Activated CD4-positive, alpha-beta T cell treated with anti-CD3 and anti-CD28 coated beads, Interleukin-10, Interleukin-2, amounts not matched to agents 100 ng/mL and 50 ng/mL, durations not matched to agents 16 hours and 8 hours (primary cell): ENCODE data around the gene SIDT2.
"Not testable (repeated sequence)": the region's sequence is repeated elsewhere in the genome, so short reads cannot be mapped to it uniquely, and the experiment has no call there.

Source experiments
- DNase-seq: peaks from one replicate; pipeline ENCODE4 v3.0.0-alpha.2; 2020

Gene SIDT2

GRCh38 chr11:117205211-117205818, 26.8 kb downstream of the SIDT2 start:
- no peak for DNase-seq

- DNase-seq, result not testable (repeated sequence)
Measured at GRCh38 chr11:117206111-117206510, 27.6 kb downstream of the SIDT2 start.

GRCh38 chr11:117206859-117207258, 28.3 kb downstream of the SIDT2 start:
- DNase-seq, result not testable (repeated sequence)

GRCh38 chr11:117207481-117207880, 28.9 kb downstream of the SIDT2 start:
- not testable (repeated sequence) for DNase-seq

- not testable (repeated sequence) for DNase-seq
Measured at GRCh38 chr11:117208710-117209109, 30.2 kb downstream of the SIDT2 start.

- not testable (repeated sequence) for DNase-seq
Measured at GRCh38 chr11:117209351-117210125, 31.0 kb downstream of the SIDT2 start.

- no peak for DNase-seq
Measured at GRCh38 chr11:117210620-117211019, 32.1 kb downstream of the SIDT2 start.

- DNase-seq, result no peak
Measured at GRCh38 chr11:117212697-117213355, 34.3 kb downstream of the SIDT2 start.

- no peak for DNase-seq
Measured at GRCh38 chr11:117214404-117215110, 36.0 kb downstream of the SIDT2 start.

GRCh38 chr11:117217141-117218084, 38.9 kb downstream of the SIDT2 start:
- DNase-seq, result no peak

- DNase-seq, result no peak
Measured at GRCh38 chr11:117218133-117218915, 39.8 kb downstream of the SIDT2 start.

GRCh38 chr11:117219001-117219400, 40.5 kb downstream of the SIDT2 start:
- no peak for DNase-seq

GRCh38 chr11:117219455-117219854, 40.9 kb downstream of the SIDT2 start:
- DNase-seq, result no peak

GRCh38 chr11:117219995-117220394, 41.5 kb downstream of the SIDT2 start:
- no peak for DNase-seq

- no peak for DNase-seq
Measured at GRCh38 chr11:117220568-117220967, 42.0 kb downstream of the SIDT2 start.

- no peak for DNase-seq
Measured at GRCh38 chr11:117220999-117221774, 42.6 kb downstream of the SIDT2 start.

- DNase-seq, result no peak
Measured at GRCh38 chr11:117221775-117222517, 43.4 kb downstream of the SIDT2 start.

- DNase-seq, result no peak
Measured at GRCh38 chr11:117222991-117223740, 44.6 kb downstream of the SIDT2 start.
